GM18526 (cell line): ENCODE data around the gene DYSF.

Experiments
- POLR2A ChIP-seq: IDR thresholded peaks from 3 replicates; pipeline ENCODE4 v1.6.1; 2011; ENCODE audit not compliant: insufficient read length; ENCODE audit errors: extremely low read depth

Gene DYSF

DNA sequence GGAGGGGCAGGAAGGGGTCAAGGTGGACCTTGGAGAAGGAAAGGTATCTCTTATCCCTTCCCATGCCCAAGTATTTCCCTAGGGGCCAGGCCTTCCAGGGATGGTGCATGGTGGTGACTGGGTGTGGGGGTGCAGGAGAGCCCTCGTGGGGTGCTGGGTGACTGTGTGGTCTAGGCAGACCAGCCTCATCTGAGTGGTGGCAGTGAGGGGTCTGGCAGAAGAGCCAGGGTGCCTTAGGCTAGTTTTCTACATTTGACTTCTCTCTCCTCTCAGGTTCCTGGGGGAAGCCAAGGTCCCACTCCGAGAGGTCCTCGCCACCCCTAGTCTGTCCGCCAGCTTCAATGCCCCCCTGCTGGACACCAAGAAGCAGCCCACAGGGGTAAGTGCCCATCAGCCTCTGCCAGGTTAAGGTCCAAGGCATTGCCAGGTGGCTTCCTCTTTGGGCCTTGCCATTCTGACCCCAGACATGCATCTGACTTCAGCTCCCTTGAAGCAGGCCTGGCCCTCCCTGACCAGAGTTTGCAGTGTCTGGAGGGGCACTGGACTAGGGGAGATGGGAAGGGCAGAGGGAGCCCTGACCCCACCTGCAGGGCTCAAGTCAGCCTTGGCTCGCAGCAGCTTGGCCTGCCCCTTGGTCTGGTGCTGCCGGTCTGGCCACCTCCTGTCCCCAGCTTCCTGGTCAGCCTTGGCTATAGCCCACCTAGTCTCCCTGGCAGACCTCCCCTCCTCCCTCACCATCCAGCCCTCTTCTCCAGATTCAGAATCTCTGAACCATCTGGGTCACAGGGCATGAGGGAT is 49.8 kb downstream of the DYSF start:
- no peak for TF ChIP-seq POLR2A

DNA sequence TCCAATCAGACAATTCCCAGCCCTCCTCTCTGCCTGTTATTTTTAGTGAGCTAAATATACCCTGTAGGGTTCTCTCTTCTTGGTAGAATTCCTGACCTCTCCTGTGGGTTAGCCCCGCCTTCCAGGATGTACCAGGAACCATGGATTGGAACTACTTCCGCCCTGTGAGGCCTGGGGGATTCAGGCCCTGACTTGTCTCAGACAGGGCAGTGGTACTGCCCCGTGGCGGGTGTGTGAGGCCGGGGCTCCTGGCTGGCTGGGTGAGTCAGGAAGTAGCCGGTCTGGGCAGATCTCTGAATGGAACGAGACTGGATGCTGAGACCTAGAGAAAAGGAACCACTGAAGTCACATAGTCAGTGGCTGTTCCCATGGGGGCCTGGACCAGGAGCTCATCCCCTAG is 50.5 kb downstream of the DYSF start:
- TF ChIP-seq POLR2A, result no peak

DNA sequence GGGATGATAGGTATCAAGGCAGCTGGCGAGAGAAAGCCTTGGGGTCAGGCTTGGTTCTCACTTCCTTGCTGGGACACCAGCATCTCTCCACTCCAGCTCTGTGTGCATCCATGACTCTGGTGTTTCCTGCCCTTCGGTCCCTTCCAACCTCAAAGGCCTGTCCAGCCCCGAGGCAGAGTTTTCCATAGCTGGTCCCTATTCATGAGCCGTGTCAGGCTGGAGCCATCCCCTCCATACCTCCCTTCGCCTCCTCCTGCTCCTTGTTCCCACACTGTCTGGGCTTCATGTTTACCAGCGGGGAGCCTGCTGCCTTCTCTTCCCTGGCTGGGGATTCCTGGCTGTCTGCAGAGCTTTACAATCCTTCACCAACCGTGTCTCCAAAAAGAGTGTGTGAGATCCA is 51.2 kb downstream of the DYSF start:
- no peak for TF ChIP-seq POLR2A

DNA sequence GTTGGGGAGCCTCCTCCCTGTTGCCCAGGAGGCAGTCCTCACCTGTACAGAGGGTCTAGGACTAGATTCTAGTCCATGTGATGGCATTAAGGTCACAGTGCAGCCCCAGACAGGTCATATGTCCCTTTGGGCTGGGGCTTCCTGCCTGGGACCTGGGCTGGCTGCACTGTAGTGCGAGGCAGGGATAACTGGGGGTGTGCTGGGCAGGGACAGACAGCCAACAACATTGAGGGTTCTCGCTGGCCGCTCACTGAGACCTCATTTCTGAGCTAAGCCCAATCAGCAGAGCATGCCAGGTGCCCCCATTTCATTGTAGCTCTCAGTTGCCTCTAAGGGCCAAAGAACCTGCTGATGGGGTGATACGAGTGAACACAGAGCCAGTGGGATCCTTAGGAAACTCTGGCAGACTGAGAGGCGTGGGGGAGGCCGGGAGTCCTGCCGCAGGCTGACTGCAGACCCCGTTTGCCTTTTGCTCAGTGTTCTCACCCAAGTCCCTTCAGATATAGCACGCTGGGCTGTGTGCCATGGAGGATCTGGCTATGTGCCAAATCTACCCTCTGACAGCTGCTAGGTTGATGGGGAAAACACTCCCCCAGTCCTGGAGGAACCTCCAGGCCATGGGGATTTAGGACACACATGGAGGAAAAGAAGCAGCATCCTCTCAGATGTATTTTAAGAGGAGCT is 51.9 kb downstream of the DYSF start:
- TF ChIP-seq POLR2A, result no peak

DNA sequence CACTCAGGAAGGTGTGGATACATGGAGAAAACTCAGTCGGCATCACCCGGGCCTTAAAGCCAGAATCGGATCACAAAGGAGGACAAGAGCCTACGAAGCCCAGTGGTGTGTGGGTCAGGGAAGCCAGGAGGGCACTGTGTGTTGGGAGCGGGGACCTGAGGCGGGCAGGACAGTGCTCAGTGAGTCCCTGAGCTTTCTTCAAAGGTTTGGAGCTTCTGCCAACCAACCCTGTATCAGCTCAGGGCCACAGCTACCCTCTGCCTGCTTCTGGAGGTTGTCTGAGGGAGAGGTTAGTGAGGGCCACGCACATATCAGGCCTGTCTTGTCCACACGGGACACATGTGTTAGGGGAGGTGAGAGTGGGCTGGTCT is 52.4 kb downstream of the DYSF start:
- no peak for TF ChIP-seq POLR2A

DNA sequence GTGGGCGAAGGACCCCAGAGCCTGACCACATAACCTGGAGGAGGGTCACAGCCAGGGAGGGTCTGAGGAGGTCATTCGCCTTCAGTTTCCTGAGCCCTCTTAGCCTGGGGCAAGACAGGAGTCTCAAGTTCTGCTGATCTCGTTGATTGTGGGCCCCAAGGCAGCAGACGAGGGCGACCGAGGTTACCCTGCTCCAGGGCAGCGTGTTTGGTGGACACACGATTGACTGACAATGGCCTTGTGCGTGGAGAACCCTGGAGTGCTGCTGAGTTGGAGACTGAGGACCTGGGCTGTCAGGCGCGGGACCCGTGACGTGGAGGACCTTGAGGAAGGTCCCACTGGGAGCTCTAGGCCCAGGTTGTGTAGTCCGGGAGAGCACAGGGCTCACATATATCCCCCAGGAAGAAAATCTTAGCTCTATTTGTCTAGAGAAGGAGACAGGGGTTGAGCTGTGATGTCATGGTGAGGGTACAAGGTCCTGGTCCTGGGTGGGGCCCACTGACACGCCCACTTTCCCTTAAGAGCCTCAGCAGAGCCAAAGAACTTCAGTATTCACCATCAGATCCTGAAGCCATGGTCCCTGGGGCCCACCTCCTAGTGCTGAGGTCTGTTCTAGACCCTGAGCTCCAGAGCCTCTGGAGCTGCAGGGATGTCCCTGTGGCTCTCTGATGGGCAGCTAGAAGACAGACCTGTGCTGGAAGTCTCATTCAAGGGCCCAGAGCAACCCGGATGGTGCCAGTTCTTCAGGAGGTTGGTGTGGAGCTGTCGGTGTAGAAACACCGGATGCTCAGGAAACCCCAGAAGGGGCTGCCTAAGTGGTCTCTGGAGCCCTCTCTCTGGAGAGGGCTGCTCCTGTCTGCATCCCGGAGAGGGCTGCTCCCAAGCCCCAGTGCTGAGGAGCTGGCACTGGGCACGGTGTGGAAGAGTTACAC is 53.1 kb downstream of the DYSF start:
- no peak for TF ChIP-seq POLR2A

DNA sequence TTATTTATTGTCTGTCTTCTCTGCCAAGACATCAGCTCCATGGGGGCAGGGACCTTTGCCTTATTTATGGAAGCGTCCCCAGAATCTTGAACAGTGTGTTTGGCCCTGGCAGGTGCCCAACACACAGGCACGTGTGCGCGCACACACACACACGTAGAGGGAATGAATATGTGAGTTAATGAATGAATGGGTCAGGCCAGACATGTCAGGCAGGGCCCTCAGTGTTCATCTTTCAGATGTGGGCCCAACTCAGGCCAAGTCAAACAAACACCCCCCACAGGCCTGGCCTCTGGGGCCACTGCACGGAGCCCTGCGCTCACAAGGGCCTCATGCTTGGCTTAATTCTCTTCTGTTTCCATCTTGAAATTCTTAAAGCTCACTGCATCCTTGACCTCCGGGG is 54.1 kb downstream of the DYSF start:
- TF ChIP-seq POLR2A, result no peak

DNA sequence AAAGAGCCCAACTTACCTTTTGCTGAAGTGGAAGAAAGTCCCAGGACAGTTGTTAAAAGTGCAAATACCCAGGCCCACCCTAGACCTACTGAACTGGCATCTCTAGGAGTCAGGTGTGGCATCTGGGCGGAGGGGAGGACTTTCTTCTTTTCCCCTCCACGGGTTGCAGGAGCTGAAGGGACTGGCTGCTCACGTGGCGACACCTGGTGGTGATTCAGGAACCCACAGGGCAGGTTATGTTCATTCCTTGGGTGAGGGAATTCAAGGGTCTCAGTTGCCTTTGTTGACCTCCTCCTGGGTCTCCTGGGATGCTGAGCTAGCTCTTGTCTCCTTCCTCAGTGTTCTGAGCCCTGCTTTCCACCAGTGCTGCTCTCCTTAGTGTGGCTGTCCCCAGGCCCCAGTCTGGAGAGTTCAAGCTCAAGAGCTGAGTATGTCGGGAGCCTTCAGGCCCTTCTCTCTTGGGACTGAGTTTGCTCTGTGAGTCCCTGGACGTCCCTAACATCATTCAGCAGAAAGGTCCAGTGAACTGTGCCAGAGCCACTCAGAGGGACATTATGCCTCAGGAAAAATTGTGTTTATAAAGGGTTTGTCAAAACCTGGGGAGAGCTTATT is 56.9 kb downstream of the DYSF start:
- no peak for TF ChIP-seq POLR2A

DNA sequence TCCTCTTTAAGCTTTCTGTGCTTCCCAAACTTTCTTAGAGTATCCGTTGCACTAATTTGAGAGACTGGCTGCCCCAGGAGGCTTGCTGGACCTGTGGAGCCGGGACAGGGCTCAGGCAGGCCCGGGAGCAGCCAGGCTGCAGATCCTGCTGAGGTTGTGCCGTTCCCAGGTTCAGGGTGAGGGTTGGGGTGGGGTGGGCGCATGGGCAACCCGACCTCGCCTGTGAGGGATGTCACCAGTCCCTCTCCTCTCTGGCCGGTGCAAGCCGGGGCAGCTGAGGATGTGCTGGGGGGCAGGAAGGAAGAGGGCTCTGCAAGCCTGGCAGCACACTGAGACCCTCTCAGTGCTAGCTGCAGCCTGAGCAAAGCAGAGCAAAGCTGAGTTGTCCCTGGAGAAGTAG is 57.6 kb downstream of the DYSF start:
- TF ChIP-seq POLR2A, result no peak

DNA sequence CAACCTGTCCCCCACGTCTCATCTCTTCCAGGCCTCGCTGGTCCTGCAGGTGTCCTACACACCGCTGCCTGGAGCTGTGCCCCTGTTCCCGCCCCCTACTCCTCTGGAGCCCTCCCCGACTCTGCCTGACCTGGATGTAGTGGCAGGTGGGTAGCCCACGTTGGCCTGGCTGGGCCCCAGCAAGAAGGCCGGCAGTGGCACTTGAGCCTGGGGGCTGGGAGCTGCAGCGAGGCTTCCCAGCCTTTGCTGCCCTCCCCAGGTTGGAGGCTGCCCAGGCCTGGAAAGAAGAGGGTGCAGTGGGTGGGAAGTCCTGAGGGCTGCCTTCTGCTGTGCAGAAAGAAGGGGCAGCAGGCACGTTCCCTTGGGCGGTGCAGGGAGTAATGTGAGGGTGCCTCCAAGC is 58.4 kb downstream of the DYSF start:
- TF ChIP-seq POLR2A, result no peak

DNA sequence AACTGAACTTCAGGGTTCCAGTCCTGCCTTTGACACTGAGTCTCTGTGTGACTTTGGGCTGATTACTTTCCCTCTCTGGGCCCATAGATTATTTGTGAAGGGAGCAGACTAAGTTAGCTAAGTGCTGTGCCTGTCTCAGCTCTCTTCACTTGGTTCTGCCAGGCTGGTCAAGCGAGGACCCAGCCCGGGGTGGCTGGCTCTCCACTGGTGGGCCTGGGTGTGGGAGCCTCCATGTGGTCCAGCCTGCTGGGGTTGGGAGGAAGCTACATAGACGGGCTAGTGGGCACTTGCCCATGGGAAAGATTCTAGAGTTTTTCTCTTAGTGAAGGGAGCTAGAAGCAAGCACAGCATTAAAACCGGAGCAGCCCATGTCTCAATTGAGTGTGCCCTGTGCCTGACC is 59.0 kb downstream of the DYSF start:
- no peak for TF ChIP-seq POLR2A

DNA sequence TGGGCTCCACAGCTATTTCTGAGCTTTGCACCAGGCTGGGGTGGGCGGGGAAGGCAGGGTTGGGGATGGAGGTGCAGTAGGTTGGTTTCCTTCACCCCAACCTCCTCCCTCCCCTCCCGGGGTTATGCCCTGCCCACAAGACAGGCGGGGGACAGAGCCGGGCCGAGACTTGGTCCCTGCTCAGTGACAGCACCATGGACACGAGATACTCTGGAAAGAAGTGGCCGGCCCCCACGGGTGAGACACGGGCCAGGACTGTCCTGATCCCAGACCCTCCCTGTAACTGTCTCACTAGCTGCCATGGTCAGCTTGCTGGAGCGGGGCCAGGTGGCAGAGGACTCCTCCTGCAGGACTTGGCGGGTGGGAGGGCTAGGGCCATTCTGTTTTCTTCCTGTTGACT is 59.7 kb downstream of the DYSF start:
- TF ChIP-seq POLR2A, result no peak

DNA sequence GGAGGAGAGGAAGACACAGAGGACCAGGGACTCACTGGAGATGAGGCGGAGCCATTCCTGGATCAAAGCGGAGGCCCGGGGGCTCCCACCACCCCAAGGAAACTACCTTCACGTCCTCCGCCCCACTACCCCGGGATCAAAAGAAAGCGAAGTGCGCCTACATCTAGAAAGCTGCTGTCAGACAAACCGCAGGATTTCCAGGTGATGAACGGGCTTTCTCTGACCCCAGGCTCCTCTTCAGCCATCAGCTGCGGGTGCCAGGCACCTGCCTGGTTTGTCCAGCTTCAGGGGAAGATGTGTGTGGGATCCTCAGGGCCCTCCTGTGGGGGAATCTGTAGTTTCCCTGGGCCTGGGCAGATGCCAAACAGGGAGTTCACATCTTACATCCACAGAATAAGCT is 60.4 kb downstream of the DYSF start:
- no peak for TF ChIP-seq POLR2A

DNA sequence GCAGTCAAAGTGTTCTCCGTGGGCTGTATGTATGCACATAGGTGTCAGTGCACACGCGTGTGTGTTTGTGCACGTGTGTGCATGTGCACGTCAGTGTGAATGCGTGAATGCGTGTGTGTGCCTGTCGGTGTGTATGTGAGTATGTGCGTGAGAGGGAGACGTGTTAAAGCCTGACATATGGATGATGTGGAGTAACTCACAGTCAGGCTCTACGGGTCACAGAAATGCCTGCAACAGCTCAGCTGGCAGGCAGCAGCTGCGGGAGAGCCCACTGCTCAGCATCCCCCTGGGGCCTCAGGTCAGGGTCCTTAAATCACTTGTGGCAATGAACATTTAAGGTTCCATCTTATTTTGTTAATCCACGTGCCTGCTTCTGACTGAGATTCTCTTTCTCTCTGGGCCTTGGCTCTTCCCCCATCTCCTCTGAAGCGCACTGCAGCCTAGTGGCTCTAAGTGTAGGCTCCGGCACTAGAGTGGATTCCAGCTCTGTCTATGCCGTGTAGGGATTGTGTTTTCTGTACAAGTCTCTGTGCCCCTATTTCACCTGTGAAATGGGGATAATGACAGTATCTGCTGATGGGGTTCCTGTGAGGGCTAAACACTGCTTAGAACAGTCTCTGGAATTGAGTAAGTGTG is 63.0 kb downstream of the DYSF start:
- TF ChIP-seq POLR2A, result no peak

DNA sequence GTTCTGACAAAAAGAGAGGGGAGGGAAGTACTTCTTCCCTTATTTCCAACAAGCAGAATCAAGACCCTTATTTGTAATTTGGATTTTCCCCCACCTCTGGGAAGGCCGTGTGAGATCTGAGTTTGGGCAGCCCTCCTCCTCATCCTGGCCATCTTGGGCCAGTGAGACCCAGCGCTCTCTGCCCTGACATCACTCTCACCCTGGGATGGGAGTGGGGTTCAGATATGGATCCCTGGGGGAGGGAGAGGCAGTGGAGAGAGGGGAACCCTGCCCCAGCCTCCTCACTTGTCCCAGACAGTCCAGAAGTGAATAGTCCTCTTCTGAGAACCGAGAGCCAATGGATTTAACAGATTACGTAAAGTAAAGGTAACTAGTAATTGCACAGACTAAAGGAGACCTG is 64.5 kb downstream of the DYSF start:
- TF ChIP-seq POLR2A, result no peak
